GM19328 (cell line): ENCODE results near the gene DDA1.

Experiments used
- ATAC-seq: cut with Tn5 transposase; IDR thresholded peaks from one replicate; pipeline ENCODE4 v1.9.1; 2021; ENCODE audit warnings: mild to moderate bottlenecking, moderate library complexity; ENCODE audit not compliant: unreplicated experiment

DDA1 gene

DNA sequence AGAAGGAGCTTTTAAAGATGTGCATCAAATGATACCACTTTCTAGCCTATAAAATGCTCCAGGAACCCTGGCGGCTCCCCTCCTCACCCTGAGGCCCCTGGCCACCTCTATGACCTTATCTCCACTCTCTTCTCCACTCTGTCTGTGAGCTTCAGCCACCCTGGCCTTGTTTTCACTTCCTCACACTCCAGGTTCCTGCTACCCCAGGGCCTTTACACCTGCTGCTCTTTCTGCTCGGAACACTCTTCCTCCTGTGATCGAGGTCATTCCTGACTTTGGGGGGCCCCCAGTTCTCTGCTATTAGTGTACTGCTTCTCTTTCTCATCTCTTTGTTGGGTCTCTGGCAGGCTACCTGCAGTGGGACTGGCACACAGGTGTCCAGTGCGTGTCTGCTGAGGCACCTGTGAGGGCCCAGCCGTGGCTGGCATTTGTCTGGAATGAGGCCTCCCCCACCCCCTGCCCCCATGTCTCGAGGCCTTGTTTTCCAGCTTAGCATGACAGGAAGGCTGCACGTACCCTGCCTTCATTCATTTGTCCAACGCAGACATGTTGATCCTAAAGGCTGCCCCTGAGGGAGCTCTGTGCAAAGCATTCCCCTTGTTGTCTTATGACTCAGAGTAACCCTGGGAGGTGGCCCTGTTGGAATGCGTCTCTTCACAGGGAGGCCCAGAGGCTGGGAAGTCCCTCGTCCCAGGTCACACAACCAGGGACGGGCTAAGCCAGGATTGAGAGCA is 2.3 kb downstream of the DDA1 start:
- ATAC-seq: no peak

DNA sequence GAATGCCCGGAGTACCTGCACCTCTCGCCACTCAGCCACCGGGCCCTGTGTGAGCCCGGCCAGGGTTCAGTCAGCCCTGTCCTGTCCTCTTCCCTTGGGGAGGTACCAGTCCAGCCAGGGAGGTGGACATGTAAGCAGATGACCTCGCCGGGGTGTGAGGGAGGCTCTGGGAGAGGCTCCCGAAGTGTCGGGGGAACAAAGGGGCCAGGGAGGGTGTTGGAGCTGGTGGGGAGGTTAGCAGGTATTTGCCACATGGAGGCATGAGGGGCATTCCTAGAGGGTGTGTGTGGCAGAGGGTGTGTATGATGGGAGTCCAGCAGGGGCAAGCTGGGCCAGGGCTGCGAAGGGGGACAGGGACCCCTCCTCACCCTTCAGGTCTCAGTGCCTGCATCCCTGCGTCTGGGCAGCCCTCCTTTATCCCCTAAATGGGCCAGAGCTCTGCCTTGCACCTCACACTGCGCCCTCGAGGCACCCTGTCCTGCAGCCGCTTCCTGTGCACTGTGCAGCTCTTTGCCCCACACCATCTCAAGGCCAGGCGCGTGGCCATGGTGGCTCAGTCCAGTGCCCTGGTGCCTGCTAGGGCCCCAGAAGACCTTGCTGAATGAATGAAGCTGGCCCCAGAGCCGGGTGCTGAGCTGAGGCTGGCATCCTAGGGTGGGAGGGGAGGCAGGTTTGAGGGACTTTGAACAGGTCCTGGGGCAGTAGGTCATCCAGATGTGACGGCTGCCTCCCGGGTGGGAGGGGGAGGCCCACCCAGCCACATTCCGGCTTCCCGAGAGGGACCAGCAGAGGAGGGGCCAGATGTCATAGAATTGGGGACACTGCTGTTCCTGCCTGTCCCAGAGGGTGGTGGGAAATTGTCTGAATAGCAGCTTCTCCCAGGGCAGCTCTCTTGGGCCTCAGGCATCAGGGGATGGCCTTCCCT is 3.1 kb downstream of the DDA1 start:
- ATAC-seq: no peak

DNA sequence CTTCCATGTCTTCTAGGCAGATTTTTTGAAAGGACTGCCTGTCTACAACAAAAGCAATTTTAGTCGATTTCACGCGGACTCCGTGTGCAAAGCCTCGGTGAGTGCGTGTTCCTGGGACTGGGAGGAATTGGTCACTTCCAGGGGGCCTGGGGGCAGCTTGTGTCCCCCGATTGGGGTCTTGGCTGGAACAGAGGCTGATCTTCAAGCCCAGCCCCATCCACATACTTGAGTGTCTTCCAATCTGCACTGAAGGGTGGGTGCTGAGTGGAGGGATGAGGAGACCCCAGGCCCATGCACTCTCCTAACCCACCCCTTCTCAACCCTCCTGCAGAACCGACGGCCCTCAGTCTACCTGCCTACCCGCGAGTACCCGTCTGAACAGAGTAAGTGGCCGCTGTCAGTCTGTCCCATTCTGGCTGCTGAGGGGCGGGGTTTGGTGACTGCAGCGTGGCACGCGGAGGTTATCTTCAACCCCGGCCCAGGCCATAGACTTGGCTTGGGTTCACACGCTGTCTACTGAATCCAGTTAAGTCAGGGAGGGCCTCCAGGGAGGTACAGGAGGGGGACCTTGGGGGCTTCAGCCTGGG is 4.7 kb downstream of the DDA1 start:
- ATAC-seq: no peak

DNA sequence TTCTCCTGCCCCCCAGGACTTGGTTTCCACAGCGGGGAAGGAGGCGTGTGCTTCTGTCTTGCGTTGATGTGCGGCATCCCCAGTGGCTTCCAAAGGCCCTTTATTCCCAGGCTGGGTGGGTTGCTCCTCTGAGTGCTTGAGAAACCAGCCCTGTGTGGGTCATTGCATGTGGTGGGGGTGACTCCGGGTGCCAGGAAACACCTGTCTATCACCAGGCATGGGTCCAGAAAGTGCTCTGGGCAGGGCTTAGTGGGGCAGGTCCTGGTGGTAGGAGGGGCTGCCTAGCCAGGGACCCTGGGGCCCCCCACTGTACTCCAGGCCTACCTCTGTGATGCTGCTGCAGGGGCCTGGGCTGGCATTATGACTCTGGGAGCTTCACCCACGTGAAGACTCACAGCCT is 9.6 kb downstream of the DDA1 start:
- no peak for ATAC-seq

DNA sequence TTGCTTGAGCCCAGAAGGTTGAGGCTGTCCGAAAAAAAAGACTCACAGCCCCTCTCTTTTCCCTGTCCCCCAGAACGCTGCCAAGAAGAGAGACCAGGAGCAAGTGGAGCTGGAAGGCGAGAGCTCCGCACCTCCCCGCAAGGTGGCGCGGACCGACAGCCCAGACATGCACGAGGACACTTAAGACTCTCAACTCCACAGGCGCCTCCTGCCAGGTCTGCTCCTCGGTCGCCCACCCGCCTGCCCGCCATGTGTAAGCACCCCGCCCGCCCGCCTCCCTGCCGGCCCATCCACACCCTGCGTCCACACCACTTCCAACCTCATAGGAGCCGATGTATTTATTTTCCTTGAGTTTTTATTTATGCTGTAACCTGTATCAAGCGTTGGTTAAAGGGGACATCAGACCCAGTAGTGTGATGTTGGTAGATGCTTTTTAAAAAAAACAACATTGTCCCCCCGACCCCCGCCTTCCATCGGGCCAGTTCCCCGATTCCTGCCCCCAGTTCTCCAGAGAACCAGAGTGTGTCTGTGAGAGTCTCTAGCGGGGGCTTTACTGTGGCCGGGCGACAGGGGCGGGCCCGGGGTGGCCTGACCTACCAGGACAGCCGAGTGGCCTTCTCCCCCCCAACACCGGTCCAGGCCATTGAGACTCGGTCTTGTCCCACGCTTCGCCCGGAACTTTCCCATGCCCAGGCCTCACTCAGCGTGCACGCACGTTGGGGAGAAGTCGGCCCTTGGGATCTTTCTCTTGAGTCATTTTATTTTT is 10.3 kb downstream of the DDA1 start:
- no peak for ATAC-seq

DNA sequence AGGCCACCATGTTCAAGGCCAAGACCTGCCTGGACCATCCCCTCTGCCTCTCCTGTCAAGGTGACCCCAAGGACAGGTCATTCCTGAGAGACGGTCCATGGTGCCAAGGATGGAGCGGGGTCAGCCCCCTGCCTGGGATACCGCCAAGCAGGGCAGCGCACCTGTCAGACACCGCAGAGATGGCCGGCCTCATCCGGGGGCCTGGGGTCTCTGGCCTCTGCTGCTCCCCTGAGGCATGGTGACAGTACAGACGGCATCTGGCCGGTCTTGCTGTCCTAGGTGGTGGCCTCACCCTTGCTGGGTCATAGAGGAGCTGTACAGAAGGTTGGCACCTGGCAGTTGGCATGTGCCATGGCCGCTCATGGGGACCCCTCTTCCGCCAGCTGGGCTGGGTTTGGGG is 11.1 kb downstream of the DDA1 start:
- no peak for ATAC-seq

DNA sequence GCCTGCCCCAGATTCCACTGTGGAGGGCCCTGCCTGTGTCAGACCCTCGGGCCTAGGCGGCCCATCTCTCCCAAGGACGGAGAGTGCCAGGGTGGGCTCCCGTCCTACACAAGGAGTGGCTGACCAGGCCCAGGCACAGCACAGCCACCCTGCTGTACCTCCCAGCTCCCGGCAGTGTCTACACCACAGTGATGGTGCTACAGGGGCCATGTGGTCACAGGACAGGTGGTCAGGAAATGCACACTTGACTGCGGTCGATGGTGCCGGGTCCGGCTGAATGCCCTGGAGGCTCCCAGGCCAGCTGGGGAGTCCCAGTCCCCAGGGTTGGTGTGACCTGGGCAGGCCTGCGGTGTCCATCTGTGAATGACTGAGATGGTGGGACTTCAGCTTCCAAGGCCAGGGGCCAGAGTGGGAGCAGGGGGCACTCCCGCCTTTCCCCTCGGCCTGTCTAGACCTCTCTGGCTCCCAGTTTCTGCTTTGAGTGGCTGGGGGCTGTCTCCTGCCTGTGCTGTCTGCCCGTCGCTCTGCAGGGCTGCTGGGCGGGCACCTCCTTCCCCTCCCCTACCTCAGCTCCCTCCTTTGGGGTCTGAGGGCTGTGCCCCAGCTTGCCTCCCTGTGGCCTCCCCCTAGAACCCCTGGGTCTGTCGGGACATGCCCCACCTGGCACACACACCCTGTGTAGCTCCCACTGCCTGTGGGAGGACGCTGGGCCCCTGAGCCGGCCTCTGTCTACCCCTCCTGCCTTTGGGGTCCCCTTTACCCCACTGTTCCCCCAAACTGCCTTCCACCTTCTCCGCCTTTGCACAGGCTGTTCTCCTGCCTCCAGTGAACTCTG is 12.5 kb downstream of the DDA1 start:
- ATAC-seq: no peak

DNA sequence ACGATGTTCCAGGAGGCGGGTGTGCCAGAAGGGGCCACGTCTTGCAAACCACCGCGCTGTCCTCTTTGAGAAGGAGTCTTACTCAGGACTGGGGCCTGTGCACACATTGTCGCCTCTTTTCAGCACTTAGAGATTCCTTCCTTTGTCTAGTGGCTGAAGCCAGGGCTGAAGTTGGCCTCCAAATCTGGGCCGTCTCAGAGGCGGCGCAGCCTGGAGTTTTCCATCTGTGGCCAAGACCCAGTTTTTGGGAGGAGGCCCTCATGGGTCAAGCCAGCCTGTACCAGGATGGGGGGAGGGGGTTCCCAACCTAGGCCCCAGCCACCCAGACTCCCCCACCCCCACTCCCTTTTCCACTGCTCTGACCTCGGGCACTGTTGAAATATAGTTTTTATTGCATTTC is 13.5 kb downstream of the DDA1 start:
- no peak for ATAC-seq

DNA sequence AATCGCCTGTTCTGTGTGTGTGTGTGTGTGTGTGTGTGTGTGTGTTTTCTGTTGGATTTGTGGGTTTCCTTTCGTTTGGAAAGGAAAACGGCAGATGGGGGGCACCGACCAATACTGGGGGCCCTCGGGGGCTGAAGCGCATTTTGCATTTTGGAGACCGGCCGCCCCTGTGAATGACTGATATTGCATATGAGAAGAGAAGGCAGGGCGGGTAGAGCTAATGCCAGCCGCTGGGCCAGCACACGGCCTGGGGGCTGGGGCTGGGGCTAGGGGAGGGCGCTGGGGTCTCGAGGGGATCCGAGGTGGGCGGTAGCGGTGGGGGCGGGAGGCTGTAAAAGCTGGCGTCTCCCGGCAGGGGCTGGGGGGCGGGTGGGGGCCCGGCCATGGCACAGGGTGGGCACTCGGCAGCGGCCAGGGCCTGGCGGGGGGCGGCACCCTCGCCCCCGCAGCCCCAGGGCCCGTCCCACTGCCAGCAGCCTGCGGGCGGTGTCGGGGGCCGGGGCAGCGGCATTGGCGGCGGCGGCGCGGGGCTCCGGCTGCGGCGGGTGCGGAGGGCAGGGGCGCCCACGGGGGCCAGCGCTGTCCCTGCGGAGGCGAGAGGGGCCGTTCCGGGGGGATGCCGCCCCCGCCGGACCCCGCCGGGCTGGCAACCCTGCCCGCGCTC is 14.1 kb downstream of the DDA1 start:
- ATAC-seq: no peak

DNA sequence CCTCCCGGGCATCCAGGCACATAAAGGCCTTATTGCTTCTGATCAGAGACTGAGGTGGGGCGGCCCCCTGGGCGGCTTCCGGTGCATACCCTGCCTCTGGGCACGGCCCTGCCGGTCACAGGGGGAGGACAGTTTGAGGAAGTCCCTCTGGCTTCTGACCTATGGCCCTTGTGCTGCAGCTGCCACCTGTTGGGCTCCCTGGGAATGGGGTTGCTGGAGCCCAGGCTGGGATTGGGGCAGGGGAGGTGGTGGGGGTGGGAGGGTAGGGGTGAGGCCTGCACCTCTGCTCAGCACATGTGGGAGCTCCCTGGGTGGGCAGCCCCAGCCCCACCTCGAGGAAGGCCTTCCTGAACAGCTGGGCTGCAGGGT is 14.6 kb downstream of the DDA1 start:
- no peak for ATAC-seq

DNA sequence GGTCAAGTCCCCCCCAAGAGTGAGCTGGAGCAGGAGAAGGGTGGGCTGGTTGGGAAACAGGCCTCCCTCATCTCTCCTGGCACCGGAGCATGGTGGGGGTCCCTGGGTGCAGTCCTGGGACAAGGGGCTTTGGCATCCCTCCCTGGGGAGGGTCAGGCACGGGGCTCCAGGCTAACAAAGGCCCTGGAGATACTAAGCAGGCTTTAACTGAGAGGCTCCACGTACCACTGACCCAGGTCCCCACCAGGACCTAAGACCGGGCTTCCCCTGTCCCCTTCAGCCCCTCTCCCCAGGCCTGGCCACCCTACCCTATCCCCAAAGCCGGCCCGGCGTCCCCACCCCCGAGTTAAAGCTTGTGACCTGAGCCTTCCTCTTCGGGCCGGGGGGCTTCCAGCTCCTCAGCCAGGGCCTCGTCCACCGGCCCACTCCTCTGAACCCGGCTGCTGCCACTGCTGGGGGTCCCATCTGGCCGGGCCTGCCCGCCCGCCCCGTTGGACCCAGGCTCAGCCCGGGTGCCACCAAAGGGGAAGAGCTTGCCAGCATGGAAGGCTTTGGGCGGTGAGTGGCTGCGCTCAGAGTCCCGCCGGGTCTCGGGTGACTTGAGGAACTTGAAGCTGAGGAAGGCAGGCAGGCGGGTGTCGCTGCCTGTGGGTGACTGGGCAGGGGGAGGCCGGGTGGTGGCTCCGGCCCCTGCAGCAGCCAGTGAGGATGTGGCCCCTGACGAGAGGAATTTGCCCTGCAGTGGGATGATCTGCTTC is 15.2 kb downstream of the DDA1 start:
- ATAC-seq: no peak

DNA sequence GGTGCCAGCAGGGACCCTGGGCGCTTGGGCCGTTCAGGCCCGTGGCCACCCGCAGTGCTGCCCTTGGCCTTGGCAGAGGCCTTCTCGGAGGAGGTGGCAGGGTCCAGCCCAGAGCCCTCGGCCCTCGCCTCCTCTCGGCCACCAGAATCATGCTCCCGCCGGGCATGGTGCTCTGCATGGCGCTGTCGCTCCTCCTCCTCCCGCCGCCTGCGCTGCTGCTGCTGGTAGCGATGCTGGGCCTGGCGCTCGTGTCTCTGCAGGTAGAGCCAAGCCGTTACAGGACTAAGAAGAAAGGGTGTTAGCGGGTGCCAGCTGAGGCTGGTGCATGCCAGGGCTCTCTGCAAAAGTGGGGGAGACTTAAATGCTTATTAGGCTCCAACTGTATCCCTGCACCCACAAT is 15.8 kb downstream of the DDA1 start:
- ATAC-seq: no peak

DNA sequence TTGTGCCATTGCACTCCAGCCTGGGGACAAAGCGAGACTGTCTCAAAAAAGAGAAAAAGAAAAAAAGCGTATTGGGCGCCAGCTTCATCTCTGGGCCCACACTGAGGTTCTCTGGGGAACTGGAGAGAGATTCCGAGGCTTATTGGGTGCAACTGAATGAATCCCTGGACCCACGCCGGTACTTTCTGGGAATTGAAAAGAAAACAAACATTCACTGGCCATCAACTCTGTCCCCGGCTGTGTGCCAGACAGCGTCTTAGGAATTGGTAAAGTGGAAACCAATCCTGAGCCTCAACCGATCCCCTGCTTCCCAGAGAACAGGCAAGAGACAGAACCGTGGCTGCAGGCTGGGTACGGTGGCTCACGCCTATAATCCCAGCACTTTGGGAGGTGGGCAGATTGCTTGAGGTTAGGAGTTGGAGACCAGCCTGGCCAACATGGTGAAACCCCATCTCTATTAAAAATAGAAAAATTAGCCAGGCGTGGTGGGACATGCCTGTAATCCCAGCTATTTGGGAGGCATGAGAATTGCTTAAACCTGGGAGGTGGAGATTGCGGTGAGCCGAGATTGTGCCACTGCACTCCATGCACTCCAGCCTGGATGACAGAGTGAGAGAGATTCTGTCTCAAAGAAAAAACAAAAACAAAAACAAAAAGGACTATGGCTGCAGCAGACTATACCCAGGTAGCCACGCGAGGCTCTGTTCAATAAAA is 16.7 kb downstream of the DDA1 start:
- no peak for ATAC-seq

DNA sequence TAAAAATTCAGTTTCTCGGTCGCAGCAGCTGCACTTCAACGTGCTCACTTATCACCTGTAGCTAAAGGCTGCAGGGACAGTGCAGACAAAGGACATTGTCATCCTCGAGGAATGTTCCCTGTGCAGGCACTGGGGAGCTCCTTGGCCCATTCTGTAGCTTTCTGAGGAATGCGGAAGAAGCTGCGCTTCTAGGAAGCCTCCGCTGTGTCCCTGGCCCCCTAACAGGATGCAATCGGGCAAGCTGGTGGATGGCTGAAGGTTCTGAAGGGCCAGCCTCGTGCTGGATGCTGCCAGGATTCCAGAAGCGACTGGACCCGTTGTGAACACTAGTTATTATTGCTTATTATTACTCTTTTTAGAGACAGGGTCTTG is 17.2 kb downstream of the DDA1 start:
- ATAC-seq: no peak

DNA sequence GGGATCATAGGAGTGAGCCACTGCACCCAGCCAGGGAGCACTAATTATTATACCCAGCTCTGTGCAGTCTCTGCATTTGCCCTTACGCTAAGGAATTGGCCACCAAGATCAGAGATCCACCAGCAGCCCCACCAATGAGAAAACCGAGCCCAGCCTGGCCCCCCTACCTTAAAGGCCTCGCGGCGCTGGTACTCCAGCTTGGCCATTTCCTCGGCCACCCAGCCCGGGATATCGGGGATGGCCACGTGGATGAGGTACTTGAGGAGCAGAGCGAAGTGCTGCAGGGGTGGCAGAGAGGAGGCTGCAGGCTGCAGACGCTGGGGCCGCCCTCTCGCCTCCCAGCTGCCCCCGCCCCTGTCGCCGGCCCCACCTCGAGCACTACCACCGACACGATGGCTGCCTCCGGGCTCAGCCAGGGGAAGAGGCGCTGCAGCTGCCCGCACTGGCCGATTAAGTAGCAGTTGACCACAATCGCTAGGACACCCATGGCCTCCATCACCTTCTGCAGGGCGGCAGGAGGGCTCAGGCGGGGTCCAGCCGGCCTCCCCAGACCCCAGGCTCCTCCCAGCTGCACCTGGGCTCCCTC is 17.8 kb downstream of the DDA1 start:
- ATAC-seq: no peak

DNA sequence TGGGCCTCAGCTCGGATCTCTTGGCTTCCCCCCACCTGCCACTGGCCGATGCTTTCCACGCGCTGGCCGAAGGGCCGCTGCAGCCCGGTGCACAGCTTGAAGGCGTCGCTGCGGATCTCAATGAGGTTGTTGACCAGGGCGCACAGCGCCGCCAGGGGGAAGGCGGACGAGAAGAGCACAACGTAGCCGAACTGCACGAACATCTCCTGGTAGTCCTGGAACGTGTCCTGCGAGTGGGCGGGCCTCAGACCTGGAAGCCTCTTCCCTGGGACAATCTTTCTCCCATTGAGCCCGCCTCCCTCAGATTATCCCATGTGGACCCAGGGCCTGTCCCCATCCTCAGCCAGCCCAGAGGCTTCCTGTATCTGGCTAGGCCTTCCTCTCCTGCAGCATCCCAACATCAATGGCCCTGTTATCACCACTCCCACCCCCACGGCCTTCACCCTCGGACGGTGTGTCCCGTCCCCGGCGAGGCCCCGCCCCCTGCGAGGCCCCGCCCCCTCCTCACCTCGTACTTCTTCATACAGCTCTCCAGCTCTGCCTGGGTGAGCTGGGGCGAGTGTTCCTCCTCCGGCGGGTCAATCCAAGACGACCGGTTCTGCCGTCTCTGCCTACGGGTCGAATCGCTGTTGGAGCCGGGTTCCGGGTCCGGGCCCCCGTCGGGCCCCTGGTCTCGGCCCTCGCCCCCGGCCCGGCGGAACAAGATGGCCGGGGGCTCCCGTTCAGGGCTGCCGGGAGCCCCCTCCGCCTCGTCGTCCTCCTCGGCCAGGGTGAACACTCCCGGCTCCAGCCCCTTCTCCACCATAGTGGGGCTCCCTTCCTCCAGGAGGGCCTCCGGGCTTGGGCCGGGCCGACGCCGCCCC is 18.5 kb downstream of the DDA1 start:
- no peak for ATAC-seq
